ENCODE measurements around the gene PUM2.

DNA sequence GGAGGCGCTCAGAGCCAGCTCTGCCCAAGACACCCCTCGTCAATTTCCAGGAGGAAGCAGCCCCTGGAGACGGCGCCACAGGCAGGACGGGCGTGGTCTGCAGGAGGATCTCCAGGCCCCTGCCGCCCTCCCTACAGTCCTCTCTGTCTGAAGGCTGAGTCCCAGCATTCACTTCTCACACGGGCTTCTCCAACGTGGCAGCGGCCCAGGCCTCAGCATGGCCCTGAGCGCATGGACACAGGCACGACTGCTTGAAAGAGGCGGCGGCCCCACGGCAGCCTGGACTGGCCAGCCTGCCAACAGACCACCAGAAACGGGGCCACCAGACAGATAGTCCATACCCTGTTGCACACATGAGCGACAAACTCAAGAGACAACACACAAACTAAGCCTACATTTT is 149.0 kb downstream of the PUM2 start:
- no peak for TF ChIP-seq EZH2 (IDR thresholded peaks at IDR 0.05; ENCODE audit: low read length)
- TF ChIP-seq, protein P1, sequence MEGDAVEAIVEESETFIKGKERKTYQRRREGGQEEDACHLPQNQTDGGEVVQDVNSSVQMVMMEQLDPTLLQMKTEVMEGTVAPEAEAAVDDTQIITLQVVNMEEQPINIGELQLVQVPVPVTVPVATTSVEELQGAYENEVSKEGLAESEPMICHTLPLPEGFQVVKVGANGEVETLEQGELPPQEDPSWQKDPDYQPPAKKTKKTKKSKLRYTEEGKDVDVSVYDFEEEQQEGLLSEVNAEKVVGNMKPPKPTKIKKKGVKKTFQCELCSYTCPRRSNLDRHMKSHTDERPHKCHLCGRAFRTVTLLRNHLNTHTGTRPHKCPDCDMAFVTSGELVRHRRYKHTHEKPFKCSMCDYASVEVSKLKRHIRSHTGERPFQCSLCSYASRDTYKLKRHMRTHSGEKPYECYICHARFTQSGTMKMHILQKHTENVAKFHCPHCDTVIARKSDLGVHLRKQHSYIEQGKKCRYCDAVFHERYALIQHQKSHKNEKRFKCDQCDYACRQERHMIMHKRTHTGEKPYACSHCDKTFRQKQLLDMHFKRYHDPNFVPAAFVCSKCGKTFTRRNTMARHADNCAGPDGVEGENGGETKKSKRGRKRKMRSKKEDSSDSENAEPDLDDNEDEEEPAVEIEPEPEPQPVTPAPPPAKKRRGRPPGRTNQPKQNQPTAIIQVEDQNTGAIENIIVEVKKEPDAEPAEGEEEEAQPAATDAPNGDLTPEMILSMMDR (optimal IDR thresholded peaks at IDR 0.05 in 1 of 3, IDR thresholded peaks at IDR 0.05 in 1 of 3, conservative IDR thresholded peaks at IDR 0.05 in 1 of 3; ENCODE audit: extremely low read depth in 1 of 3, insufficient read depth in 2 of 3, low read length in 3 of 3) = no peak
